PC-3 (cell line): Measurements from ENCODE around the gene MGAT4B. TPM values are rescaled to one million over a fixed set of nuclear protein-coding genes. Genes with fewer than 3 reads are reported as not detected.
A peak's percentile ranks its signal among the peaks of the same experiment; 100 is the strongest.

Source experiments
- ATAC-seq: fragments of 200-7000 bp; cut with Tn5 transposase; 2 replicates; pipeline ENCODE4 v1.9.1; 2020; ENCODE audit warnings: mild to moderate bottlenecking, moderate library complexity
- BruUV-seq: library from RNA; stranded (reverse); fragments of 400-500 nt; replicated peaks from 2 replicates; lab custom pipeline; 2021; lab: Mats Ljungman, UMichigan
- CTCF ChIA-PET: fragments of 300-600 bp; sonication (Branson Sonifier 250); formaldehyde crosslinking; loops from one replicate; lab custom pipeline; 2022; ENCODE audit warnings: antibody characterized with exemption; lab: Charles Lee
- POLR2A ChIA-PET: fragments of 300-600 bp; sonication (Branson Sonifier 250); formaldehyde crosslinking; loops from one replicate; lab custom pipeline; 2022; ENCODE audit warnings: antibody characterized with exemption; ENCODE audit not compliant: unreplicated experiment; lab: Charles Lee
- DNase-seq: peaks from one replicate; pipeline ENCODE4 v3.0.0-alpha.2; 2015
- H2AFZ ChIP-seq: fragments of 300-600 bp; sonication (generic); 2 replicates; pipeline ENCODE4 v1.6.0; 2016; ENCODE audit warnings: antibody characterized with exemption, low read length
- H3F3A ChIP-seq: fragments of 300-600 bp; sonication (generic); one replicate; pipeline ENCODE4 v1.6.0; 2017; ENCODE audit warnings: antibody characterized with exemption, low read length, control low read depth, mild to moderate bottlenecking; ENCODE audit not compliant: unreplicated experiment
- H3K27ac ChIP-seq: fragments of 300-600 bp; sonication (generic); 2 replicates; pipeline ENCODE4 v1.5.1; 2016; ENCODE audit warnings: mild to moderate bottlenecking, low read length
- H3K27me3 ChIP-seq: fragments of 300-600 bp; sonication (generic); 2 replicates; pipeline ENCODE4 v1.6.1; 2016; ENCODE audit warnings: low read length, mixed read lengths
- H3K36me3 ChIP-seq: fragments of 300-600 bp; sonication (generic); 2 replicates; pipeline ENCODE4 v1.6.1; 2016; ENCODE audit warnings: low read depth, mixed run types, low read length, mixed read lengths
- H3K4me1 ChIP-seq: fragments of 300-600 bp; sonication (generic); 2 replicates; pipeline ENCODE4 v1.5.1; 2016; ENCODE audit warnings: low read length; ENCODE audit not compliant: insufficient read depth
- H3K4me2 ChIP-seq: fragments of 300-600 bp; sonication (generic); 2 replicates; pipeline ENCODE4 v1.6.0; 2016; ENCODE audit warnings: low read length
- H3K4me3 ChIP-seq: fragments of 300-600 bp; sonication (generic); 2 replicates; pipeline ENCODE4 v1.5.1; 2016; ENCODE audit warnings: mild to moderate bottlenecking, low read length, mixed read lengths
- H3K79me2 ChIP-seq: fragments of 300-600 bp; sonication (generic); 2 replicates; pipeline ENCODE4 v1.6.1; 2017; ENCODE audit warnings: low read length, mixed read lengths
- H3K9ac ChIP-seq: fragments of 300-600 bp; sonication (generic); 2 replicates; pipeline ENCODE4 v1.6.0; 2016; ENCODE audit warnings: mild to moderate bottlenecking, low read length
- H3K9me2 ChIP-seq: fragments of 300-600 bp; sonication (generic); replicated peaks from 2 replicates; pipeline ENCODE4 v1.6.1; 2016; ENCODE audit warnings: mixed run types, low read length, mixed read lengths
- H3K9me3 ChIP-seq: fragments of 300-600 bp; sonication (generic); 2 replicates; pipeline ENCODE4 v1.6.1; 2016; ENCODE audit warnings: low read length, mixed read lengths
- H4K20me1 ChIP-seq: fragments of 300-600 bp; sonication (generic); 2 replicates; pipeline ENCODE4 v1.6.1; 2016; ENCODE audit warnings: low read length, mixed read lengths
- EZH2 ChIP-seq: fragments of 300-600 bp; sonication (generic); IDR thresholded peaks from one replicate; pipeline ENCODE4 v1.6.1; 2017; ENCODE audit warnings: antibody characterized with exemption, mild to moderate bottlenecking, low read length; ENCODE audit not compliant: unreplicated experiment
- EZH2phosphoT487 ChIP-seq: fragments of 300-600 bp; sonication (generic); IDR thresholded peaks from 2 replicates; pipeline ENCODE4 v1.6.1; 2018; ENCODE audit warnings: mild to moderate bottlenecking, antibody characterized with exemption, low read length, borderline replicate concordance
- intact Hi-C: fragments of 100-400 bp; cut with micrococcal nuclease; formaldehyde crosslinking; loops from 2 replicates; pipeline ENCODE4 v1.9.0; 2023
- total RNA-seq: library from RNA; depleted of rRNA; stranded (reverse); fragments of >200 nt; gene quantifications from 2 replicates; pipeline ENCODE4 v1.2.3, GENCODE V29; 2014
- TF ChIP-seq, protein P1 (sequence below): fragments of 300-600 bp; sonication (generic); conservative IDR thresholded peaks from 2 replicates; pipeline ENCODE4 v1.5.1; 2017; ENCODE audit warnings: antibody characterized with exemption, low read depth, mild to moderate bottlenecking, low read length

Gene MGAT4B
- total RNA-seq, 1 experiment from 2014 or later, result 88.9 TPM

DNA sequence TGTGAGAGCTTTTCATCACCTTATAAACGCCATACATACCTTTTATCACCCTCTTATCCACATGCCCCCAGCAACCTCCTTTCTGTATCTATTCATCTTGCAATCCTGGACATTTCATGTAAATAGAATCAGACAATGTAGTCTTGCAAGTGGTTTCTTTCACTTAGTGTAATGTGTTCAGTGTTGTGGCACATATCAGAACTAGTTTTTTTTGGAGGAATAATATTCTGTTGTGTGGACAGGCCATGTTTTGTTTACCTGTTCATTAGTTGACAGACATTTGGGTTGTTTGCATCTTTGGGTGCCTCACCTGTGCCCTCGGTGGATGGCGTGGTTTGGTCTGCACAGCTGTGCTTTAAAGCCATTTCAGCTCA is 15.4 kb upstream of the MGAT4B start:
- H3K9me2 ChIP-seq, result no peaks in the 10 kb centered on the region
- peaks cover 56% of the 10 kb centered on the region for H3K79me2 ChIP-seq
- TSS peak; percentile 55 for BruUV-seq
- H3K27ac ChIP-seq, result no peak overlapping the region
- no peaks in the 10 kb centered on the region for H3F3A ChIP-seq
- ChIA-PET CTCF (no interaction called here), POLR2A (no interaction called here)
- TF ChIP-seq, protein P1, sequence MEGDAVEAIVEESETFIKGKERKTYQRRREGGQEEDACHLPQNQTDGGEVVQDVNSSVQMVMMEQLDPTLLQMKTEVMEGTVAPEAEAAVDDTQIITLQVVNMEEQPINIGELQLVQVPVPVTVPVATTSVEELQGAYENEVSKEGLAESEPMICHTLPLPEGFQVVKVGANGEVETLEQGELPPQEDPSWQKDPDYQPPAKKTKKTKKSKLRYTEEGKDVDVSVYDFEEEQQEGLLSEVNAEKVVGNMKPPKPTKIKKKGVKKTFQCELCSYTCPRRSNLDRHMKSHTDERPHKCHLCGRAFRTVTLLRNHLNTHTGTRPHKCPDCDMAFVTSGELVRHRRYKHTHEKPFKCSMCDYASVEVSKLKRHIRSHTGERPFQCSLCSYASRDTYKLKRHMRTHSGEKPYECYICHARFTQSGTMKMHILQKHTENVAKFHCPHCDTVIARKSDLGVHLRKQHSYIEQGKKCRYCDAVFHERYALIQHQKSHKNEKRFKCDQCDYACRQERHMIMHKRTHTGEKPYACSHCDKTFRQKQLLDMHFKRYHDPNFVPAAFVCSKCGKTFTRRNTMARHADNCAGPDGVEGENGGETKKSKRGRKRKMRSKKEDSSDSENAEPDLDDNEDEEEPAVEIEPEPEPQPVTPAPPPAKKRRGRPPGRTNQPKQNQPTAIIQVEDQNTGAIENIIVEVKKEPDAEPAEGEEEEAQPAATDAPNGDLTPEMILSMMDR, result no peak
- TF ChIP-seq EZH2phosphoT487, result no peak
- TF ChIP-seq EZH2, result no peak
- ATAC-seq (no peak), DNase-seq (no peak)
- H3K4me2 ChIP-seq, result peak overlapping the region; percentile 89
- H2AFZ ChIP-seq, result no peak overlapping the region
- intact Hi-C loops, result no loop called here
- H3K4me1 ChIP-seq, result peaks cover 41% of the 10 kb centered on the region
- peak overlapping the region; percentile 94; the same call in 1 of the 2 replicates for H3K9ac ChIP-seq
- H3K27me3 ChIP-seq, result no peaks in the 10 kb centered on the region
- H3K9me3 ChIP-seq, result no peaks in the 10 kb centered on the region
- H3K36me3 ChIP-seq, result peaks cover 28% of the 10 kb centered on the region
- H3K4me3 ChIP-seq, result peak overlapping the region; percentile 93
- H4K20me1 ChIP-seq, result peaks cover 50% of the 10 kb centered on the region

DNA sequence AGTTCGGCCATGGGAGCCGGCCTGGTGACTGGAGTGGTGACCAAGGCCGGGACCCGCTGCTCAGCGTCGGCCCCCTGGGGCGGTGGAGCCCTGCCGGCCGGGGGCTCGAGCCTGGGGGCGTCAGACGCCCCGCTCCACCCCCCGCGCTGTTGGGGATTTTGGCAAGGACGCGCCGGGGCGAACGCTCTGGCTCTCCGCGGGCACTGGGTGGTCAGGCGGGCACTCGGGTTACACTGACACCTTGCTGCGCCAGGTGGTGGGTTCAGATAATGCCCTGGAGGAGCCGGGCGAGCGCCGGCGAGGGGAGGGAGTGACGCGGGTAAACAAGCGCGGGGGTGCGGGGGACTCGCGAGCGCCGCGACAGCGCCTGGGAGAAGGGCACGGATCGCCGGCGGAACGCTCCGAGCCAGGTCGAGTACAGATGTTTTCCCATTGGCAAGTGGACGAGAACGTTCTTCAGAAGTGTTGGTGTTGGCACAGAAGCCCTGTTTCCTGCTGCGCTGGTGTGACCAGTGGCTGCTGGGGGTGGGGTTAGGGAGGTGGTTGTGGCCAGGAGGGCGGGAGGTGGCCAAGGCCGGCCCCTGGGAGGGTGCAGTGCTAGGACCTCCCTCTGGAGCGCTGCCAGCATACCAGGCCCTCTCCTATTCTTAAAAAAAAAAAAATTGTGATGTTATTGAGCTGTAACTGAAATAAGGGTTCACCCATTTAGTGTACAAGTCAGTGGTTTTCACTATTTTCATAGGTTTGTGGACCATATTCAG is 14.8 kb upstream of the MGAT4B start:
- Histone ChIP-seq H3K4me2 (peak overlapping the region; percentile 89), H3K9ac (peak overlapping the region; percentile 94), H3K27ac (peak overlapping the region; percentile 96), H3K9me2 (no peaks in the 10 kb centered on the region), H3K4me1 (peaks cover 41% of the 10 kb centered on the region), H3K36me3 (peaks cover 23% of the 10 kb centered on the region), H3F3A (no peaks in the 10 kb centered on the region), H2AFZ (no peak overlapping the region), H3K79me2 (peaks cover 56% of the 10 kb centered on the region), H3K4me3 (peak overlapping the region; percentile 93), H3K27me3 (no peaks in the 10 kb centered on the region), H4K20me1 (peaks cover 50% of the 10 kb centered on the region), H3K9me3 (no peaks in the 10 kb centered on the region)
- intact Hi-C loops, result loop anchor here (2.0 kb wide), 1 partner anchor 59 kb away; no protein-coding TSS in a partner anchor
- ChIA-PET POLR2A (interaction anchor here (0.9 kb wide), 1 partner anchor 10 kb away, joined by 5 read pairs; no protein-coding TSS in a partner anchor), CTCF (no interaction called here)
- ATAC-seq (peak; percentile 50), DNase-seq (peak; percentile 80)
- no peak for TF ChIP-seq EZH2phosphoT487
- TF ChIP-seq, protein P1, result no peak
- TF ChIP-seq EZH2, result no peak
- no TSS peak for BruUV-seq
